Measurements from ENCODE around the gene SLC18A2.
"Not testable (repeated sequence)": the region's sequence is repeated elsewhere in the genome, so short reads cannot be mapped to it uniquely, and the experiment has no call there.

The SLC18A2 gene

GRCh38 chr10:117266400-117266799 is 25.5 kb downstream of the SLC18A2 start:
- DNase-seq: no peak

GRCh38 chr10:117266812-117267211 is 25.9 kb downstream of the SLC18A2 start:
- DNase-seq: no peak

- DNase-seq: no peak
Observed at GRCh38 chr10:117268258-117268657, 27.3 kb downstream of the SLC18A2 start.

GRCh38 chr10:117268907-117269306 is 28.0 kb downstream of the SLC18A2 start:
- DNase-seq: no peak

GRCh38 chr10:117271427-117271826 is 30.5 kb downstream of the SLC18A2 start:
- no peak for DNase-seq

- no peak for DNase-seq
Observed at GRCh38 chr10:117272195-117273076, 31.5 kb downstream of the SLC18A2 start.

GRCh38 chr10:117273980-117274379 is 33.1 kb downstream of the SLC18A2 start:
- no peak for DNase-seq

- DNase-seq: no peak
Observed at GRCh38 chr10:117274509-117274908, 33.6 kb downstream of the SLC18A2 start.

- DNase-seq: no peak
Observed at GRCh38 chr10:117275121-117275520, 34.2 kb downstream of the SLC18A2 start.

GRCh38 chr10:117277675-117278074 is 36.8 kb downstream of the SLC18A2 start:
- no peak for DNase-seq

- DNase-seq: no peak
Observed at GRCh38 chr10:117284716-117285494, 44.0 kb downstream of the SLC18A2 start.

- DNase-seq: not testable (repeated sequence)
Observed at GRCh38 chr10:117290872-117291271, 50.0 kb downstream of the SLC18A2 start.

GRCh38 chr10:117294039-117294645 is 53.2 kb downstream of the SLC18A2 start:
- no peak for DNase-seq

GRCh38 chr10:117294735-117295134 is 53.8 kb downstream of the SLC18A2 start:
- DNase-seq: no peak

GRCh38 chr10:117298219-117298618 is 57.3 kb downstream of the SLC18A2 start:
- no peak for DNase-seq

- DNase-seq: no peak
Observed at GRCh38 chr10:117299435-117299834, 58.5 kb downstream of the SLC18A2 start.

GRCh38 chr10:117300671-117301070 is 59.8 kb downstream of the SLC18A2 start:
- DNase-seq: no peak

GRCh38 chr10:117303451-117303850 is 62.5 kb downstream of the SLC18A2 start:
- DNase-seq: not testable (repeated sequence)

- no peak for DNase-seq
Observed at GRCh38 chr10:117306674-117307073, 65.8 kb downstream of the SLC18A2 start.

- no peak for DNase-seq
Observed at GRCh38 chr10:117311261-117311660, 70.3 kb downstream of the SLC18A2 start.

- DNase-seq: no peak
Observed at GRCh38 chr10:117312430-117312829, 71.5 kb downstream of the SLC18A2 start.

- DNase-seq: no peak
Observed at GRCh38 chr10:117313641-117314040, 72.7 kb downstream of the SLC18A2 start.

- no peak for DNase-seq
Observed at GRCh38 chr10:117316701-117317100, 75.8 kb downstream of the SLC18A2 start.

GRCh38 chr10:117318909-117319308 is 78.0 kb downstream of the SLC18A2 start:
- no peak for DNase-seq
